Neural cell (in vitro differentiated cells): ENCODE measurements around the gene ARHGEF10L. TPM values are rescaled to one million over a fixed set of nuclear protein-coding genes. Genes with fewer than 3 reads are reported as not detected.

Source experiments
- H2AFZ ChIP-seq: fragments of 200-600, 300-800 bp; sonication (generic), shearing (Covaris generic); 2 replicates; pipeline ENCODE4 v1.6.0; 2014; ENCODE audit warnings: low read depth, mild to moderate bottlenecking, antibody characterized with exemption, low read length, moderate library complexity
- H3F3A ChIP-seq: fragments of 200-600 bp; shearing (Covaris generic); 2 replicates; pipeline ENCODE4 v1.6.1; 2016; ENCODE audit warnings: mild to moderate bottlenecking, moderate library complexity, mixed read lengths, antibody characterized with exemption, low read length; ENCODE audit not compliant: insufficient read depth, poor library complexity, severe bottlenecking
- H3K27ac ChIP-seq: fragments of 200-600, 300-800 bp; sonication (generic), shearing (Covaris generic); 2 replicates; pipeline ENCODE4 v1.5.1; 2014; ENCODE audit warnings: mild to moderate bottlenecking, low read length, moderate library complexity
- H3K27me3 ChIP-seq: fragments of 300-800, 200-600 bp; sonication (generic), shearing (Covaris generic); 2 replicates; pipeline ENCODE4 v1.6.0; 2014; ENCODE audit warnings: mild to moderate bottlenecking, low read depth, low read length, moderate library complexity; ENCODE audit not compliant: insufficient read depth
- H3K36me3 ChIP-seq: fragments of 300-800, 200-600 bp; sonication (generic), shearing (Covaris generic); 2 replicates; pipeline ENCODE4 v1.5.1; 2014; ENCODE audit warnings: mild to moderate bottlenecking, antibody characterized with exemption, low read length, moderate library complexity; ENCODE audit not compliant: insufficient read depth
- H3K4me2 ChIP-seq: fragments of 300-800, 200-600 bp; sonication (generic), shearing (Covaris generic); 2 replicates; pipeline ENCODE4 v1.6.0; 2014; ENCODE audit warnings: mild to moderate bottlenecking, low read length
- H3K4me3 ChIP-seq: fragments of 300-800, 200-600 bp; sonication (generic), shearing (Covaris generic); 2 replicates; pipeline ENCODE4 v1.5.1; 2014; ENCODE audit warnings: mild to moderate bottlenecking, low read length, moderate library complexity
- H3K79me2 ChIP-seq: fragments of 200-600 bp; shearing (Covaris generic); replicated peaks from 2 replicates; pipeline ENCODE4 v1.6.0; 2014; ENCODE audit warnings: mild to moderate bottlenecking, low read length, moderate library complexity; ENCODE audit not compliant: insufficient read depth
- H3K9ac ChIP-seq: fragments of 300-800, 200-600 bp; sonication (generic), shearing (Covaris generic); 2 replicates; pipeline ENCODE4 v1.6.1; 2016; ENCODE audit warnings: mild to moderate bottlenecking, low read length, mixed read lengths
- H3K9me2 ChIP-seq: fragments of 200-600 bp; shearing (Covaris generic); 2 replicates; pipeline ENCODE4 v1.6.1; 2016; ENCODE audit warnings: mild to moderate bottlenecking, low read length, mixed read lengths; ENCODE audit not compliant: insufficient read depth
- H3K9me3 ChIP-seq: fragments of 200-600, 300-800 bp; sonication (generic), shearing (Covaris generic); 2 replicates; pipeline ENCODE4 v1.6.1; 2016; ENCODE audit warnings: mild to moderate bottlenecking, mixed run types, low read length, moderate library complexity, mixed read lengths
- H4K20me1 ChIP-seq: fragments of 200-600 bp; shearing (Covaris generic); 2 replicates; pipeline ENCODE4 v1.6.1; 2016; ENCODE audit warnings: mild to moderate bottlenecking, mixed run types; ENCODE audit not compliant: insufficient read depth
- EP300 ChIP-seq: fragments of 450-650 bp; conservative IDR thresholded peaks from 2 replicates; pipeline ENCODE4 v1.6.1; 2014; ENCODE audit warnings: antibody characterized with exemption, mild to moderate bottlenecking, moderate library complexity; ENCODE audit not compliant: poor library complexity, severe bottlenecking
- EZH2 ChIP-seq: fragments of 200-600, 300-800 bp; shearing (Covaris generic), sonication (generic); IDR thresholded peaks from 2 replicates; pipeline ENCODE4 v1.6.1; 2014; ENCODE audit warnings: antibody characterized with exemption, low read length, borderline replicate concordance, mild to moderate bottlenecking; ENCODE audit not compliant: insufficient read depth, poor library complexity, severe bottlenecking
- MXI1 ChIP-seq: fragments of 450-650 bp; conservative IDR thresholded peaks from 2 replicates; pipeline ENCODE4 v1.6.1; 2014; ENCODE audit warnings: antibody characterized with exemption, mild to moderate bottlenecking; ENCODE audit not compliant: poor library complexity, severe bottlenecking
- POLR2AphosphoS5 ChIP-seq: IDR thresholded peaks from 2 replicates; pipeline ENCODE4 v1.6.1; 2012
- RAD21 ChIP-seq: fragments of 450-650 bp; conservative IDR thresholded peaks from 2 replicates; pipeline ENCODE4 v1.6.1; 2014; ENCODE audit warnings: antibody characterized with exemption, mild to moderate bottlenecking, moderate library complexity
- SMC3 ChIP-seq: fragments of 450-650 bp; conservative IDR thresholded peaks from 2 replicates; pipeline ENCODE4 v1.6.1; 2014; ENCODE audit warnings: antibody characterized with exemption, mild to moderate bottlenecking, moderate library complexity; ENCODE audit not compliant: poor library complexity
- TAF1 ChIP-seq: IDR thresholded peaks from 2 replicates; pipeline ENCODE4 v1.6.1; 2012; ENCODE audit warnings: low read depth
- polyA plus RNA-seq: library from polyadenylated mRNA; depleted of rRNA; stranded (reverse); fragments of >200 nt; gene quantifications from 2 replicates; pipeline ENCODE4 v1.2.3, GENCODE V29; 2014
- TF ChIP-seq, protein P1 (sequence below): IDR thresholded peaks from 2 replicates; pipeline ENCODE4 v1.6.1; 2012; ENCODE audit warnings: borderline replicate concordance
- TF ChIP-seq, protein P2 (sequence below): fragments of 450-650 bp; IDR thresholded peaks from 2 replicates; pipeline ENCODE4 v1.5.1; 2014; ENCODE audit warnings: antibody characterized with exemption, mild to moderate bottlenecking, moderate library complexity; ENCODE audit not compliant: poor library complexity, severe bottlenecking

The ARHGEF10L gene
- polyA plus RNA-seq, 1 donor from 2014 or later = 123 TPM

DNA sequence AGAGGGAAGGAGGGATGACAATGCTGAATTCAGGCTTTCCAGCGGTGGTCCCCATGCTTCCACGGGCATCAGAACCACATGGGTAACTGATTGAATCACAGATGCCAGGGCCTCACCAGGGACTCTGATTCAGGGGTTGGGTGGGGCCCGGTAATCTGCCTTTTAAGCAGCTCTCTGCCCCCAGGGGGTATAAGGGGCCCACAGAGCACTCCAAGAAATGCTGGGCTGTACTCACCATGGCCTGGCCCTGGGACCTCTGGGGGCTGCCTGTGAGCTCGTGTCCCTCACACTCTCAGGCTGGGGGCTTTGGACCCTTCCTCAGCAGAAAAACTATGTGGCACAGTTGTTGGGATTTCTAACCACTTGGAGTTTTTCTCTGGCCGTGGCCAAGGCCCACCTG lies 70.6 kb downstream of the ARHGEF10L start:
- Histone ChIP-seq H3K27me3 (no peaks in the 10 kb centered on the region), H3K27ac (no peak overlapping the region), H3K9me2 (no peaks in the 10 kb centered on the region), H3K79me2 (no peaks in the 10 kb centered on the region), H3K4me2 (no peak overlapping the region), H3K9me3 (no peaks in the 10 kb centered on the region), H3K36me3 (no peaks in the 10 kb centered on the region), H3K9ac (no peak overlapping the region), H2AFZ (no peak overlapping the region), H3F3A (no peaks in the 10 kb centered on the region), H3K4me3 (no peak overlapping the region), H4K20me1 (no peaks in the 10 kb centered on the region)
- TF ChIP-seq EZH2 (no peak), RAD21 (no peak), MXI1 (no peak), TAF1 (no peak), EP300 (no peak), POLR2AphosphoS5 (no peak), SMC3 (no peak)
- TF ChIP-seq, protein P1, sequence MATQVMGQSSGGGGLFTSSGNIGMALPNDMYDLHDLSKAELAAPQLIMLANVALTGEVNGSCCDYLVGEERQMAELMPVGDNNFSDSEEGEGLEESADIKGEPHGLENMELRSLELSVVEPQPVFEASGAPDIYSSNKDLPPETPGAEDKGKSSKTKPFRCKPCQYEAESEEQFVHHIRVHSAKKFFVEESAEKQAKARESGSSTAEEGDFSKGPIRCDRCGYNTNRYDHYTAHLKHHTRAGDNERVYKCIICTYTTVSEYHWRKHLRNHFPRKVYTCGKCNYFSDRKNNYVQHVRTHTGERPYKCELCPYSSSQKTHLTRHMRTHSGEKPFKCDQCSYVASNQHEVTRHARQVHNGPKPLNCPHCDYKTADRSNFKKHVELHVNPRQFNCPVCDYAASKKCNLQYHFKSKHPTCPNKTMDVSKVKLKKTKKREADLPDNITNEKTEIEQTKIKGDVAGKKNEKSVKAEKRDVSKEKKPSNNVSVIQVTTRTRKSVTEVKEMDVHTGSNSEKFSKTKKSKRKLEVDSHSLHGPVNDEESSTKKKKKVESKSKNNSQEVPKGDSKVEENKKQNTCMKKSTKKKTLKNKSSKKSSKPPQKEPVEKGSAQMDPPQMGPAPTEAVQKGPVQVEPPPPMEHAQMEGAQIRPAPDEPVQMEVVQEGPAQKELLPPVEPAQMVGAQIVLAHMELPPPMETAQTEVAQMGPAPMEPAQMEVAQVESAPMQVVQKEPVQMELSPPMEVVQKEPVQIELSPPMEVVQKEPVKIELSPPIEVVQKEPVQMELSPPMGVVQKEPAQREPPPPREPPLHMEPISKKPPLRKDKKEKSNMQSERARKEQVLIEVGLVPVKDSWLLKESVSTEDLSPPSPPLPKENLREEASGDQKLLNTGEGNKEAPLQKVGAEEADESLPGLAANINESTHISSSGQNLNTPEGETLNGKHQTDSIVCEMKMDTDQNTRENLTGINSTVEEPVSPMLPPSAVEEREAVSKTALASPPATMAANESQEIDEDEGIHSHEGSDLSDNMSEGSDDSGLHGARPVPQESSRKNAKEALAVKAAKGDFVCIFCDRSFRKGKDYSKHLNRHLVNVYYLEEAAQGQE = no peak
- TF ChIP-seq, protein P2, sequence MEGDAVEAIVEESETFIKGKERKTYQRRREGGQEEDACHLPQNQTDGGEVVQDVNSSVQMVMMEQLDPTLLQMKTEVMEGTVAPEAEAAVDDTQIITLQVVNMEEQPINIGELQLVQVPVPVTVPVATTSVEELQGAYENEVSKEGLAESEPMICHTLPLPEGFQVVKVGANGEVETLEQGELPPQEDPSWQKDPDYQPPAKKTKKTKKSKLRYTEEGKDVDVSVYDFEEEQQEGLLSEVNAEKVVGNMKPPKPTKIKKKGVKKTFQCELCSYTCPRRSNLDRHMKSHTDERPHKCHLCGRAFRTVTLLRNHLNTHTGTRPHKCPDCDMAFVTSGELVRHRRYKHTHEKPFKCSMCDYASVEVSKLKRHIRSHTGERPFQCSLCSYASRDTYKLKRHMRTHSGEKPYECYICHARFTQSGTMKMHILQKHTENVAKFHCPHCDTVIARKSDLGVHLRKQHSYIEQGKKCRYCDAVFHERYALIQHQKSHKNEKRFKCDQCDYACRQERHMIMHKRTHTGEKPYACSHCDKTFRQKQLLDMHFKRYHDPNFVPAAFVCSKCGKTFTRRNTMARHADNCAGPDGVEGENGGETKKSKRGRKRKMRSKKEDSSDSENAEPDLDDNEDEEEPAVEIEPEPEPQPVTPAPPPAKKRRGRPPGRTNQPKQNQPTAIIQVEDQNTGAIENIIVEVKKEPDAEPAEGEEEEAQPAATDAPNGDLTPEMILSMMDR = no peak

DNA sequence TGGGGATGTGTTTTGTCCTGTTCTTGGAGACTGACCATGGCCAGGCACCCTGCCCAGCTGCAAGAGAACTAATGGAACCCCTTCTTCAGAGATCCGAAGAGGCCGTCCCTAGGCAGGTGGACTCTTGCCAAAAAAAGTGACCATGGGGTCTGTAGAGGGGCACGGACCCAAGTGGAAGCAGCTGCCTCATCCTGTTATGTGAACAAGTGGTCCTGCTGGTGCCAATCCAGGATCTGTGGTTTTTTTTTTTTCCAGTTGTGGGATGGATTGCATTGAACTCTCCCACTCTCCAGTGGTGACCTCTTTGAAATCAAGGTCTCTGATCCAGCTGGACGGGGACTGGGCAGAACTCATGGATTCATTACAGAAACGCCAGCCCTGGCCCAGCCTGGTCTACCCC lies 71.2 kb downstream of the ARHGEF10L start:
- no peaks in the 10 kb centered on the region for H4K20me1 ChIP-seq
- no peaks in the 10 kb centered on the region for H3K9me3 ChIP-seq
- H3K27ac ChIP-seq = no peak overlapping the region
- no peaks in the 10 kb centered on the region for H3F3A ChIP-seq
- no peak overlapping the region for H3K9ac ChIP-seq
- H3K4me2 ChIP-seq = no peak overlapping the region
- H3K36me3 ChIP-seq = no peaks in the 10 kb centered on the region
- no peaks in the 10 kb centered on the region for H3K79me2 ChIP-seq
- no peak overlapping the region for H3K4me3 ChIP-seq
- TF ChIP-seq, protein P2 = no peak
- no peak for TF ChIP-seq EP300
- TF ChIP-seq, protein P1 = no peak
- no peak for TF ChIP-seq TAF1
- H3K9me2 ChIP-seq = no peaks in the 10 kb centered on the region
- no peaks in the 10 kb centered on the region for H3K27me3 ChIP-seq
- H2AFZ ChIP-seq = no peak overlapping the region
